Eye (tissue), 1 donor: Measurements from ENCODE around the gene CARD18.

ENCODE experiments used
- DNase-seq: peaks from one replicate; pipeline ENCODE4 v3.0.0-alpha.2; 2015

The CARD18 gene

GRCh38 chr11:105139669-105140068 lies at the start of gene CARD18:
Gene CARD18 (minus strand): TSS chr11:105139769. CDS start chr11:105139726, 43 bp downstream.
- DNase-seq: no peak

GRCh38 chr11:105183987-105184386 lies 44.4 kb upstream of the CARD18 start:
- no peak for DNase-seq

GRCh38 chr11:105183426-105183825 lies 43.9 kb upstream of the CARD18 start:
- no peak for DNase-seq

- no peak for DNase-seq
These were observed 42.0 kb upstream of the CARD18 start for GRCh38 chr11:105181521-105181920.

- DNase-seq: no peak
These were observed 41.5 kb upstream of the CARD18 start for GRCh38 chr11:105181100-105181499.

GRCh38 chr11:105179542-105180278 lies 40.1 kb upstream of the CARD18 start:
- no peak for DNase-seq

GRCh38 chr11:105177658-105178057 lies 38.1 kb upstream of the CARD18 start:
- no peak for DNase-seq

- DNase-seq: no peak
These were observed 28.9 kb upstream of the CARD18 start for GRCh38 chr11:105168457-105168856.

GRCh38 chr11:105167244-105167643 lies 27.7 kb upstream of the CARD18 start:
- no peak for DNase-seq

GRCh38 chr11:105164208-105164607 lies 24.6 kb upstream of the CARD18 start:
- no peak for DNase-seq

GRCh38 chr11:105162506-105162905 lies 22.9 kb upstream of the CARD18 start:
- DNase-seq: no peak

- DNase-seq: no peak
These were observed 18.9 kb upstream of the CARD18 start for GRCh38 chr11:105158436-105158835.

- no peak for DNase-seq
These were observed 17.2 kb upstream of the CARD18 start for GRCh38 chr11:105156720-105157119.

GRCh38 chr11:105156231-105156630 lies 16.7 kb upstream of the CARD18 start:
- no peak for DNase-seq

- DNase-seq: no peak
These were observed 16.1 kb upstream of the CARD18 start for GRCh38 chr11:105155679-105156078.

GRCh38 chr11:105153392-105153791 lies 13.8 kb upstream of the CARD18 start:
- DNase-seq: no peak

GRCh38 chr11:105152560-105152959 lies 13.0 kb upstream of the CARD18 start:
- DNase-seq: no peak

GRCh38 chr11:105152021-105152512 lies 12.5 kb upstream of the CARD18 start:
- no peak for DNase-seq

- no peak for DNase-seq
These were observed 9.9 kb upstream of the CARD18 start for GRCh38 chr11:105149477-105149876.

- no peak for DNase-seq
These were observed 8.7 kb upstream of the CARD18 start for GRCh38 chr11:105148241-105148640.

GRCh38 chr11:105144887-105145286 lies 5.3 kb upstream of the CARD18 start:
- no peak for DNase-seq

- DNase-seq: no peak
These were observed 2.6 kb upstream of the CARD18 start for GRCh38 chr11:105142167-105142566.

GRCh38 chr11:105137286-105137685 lies 2.3 kb downstream of the CARD18 start:
- no peak for DNase-seq

GRCh38 chr11:105135883-105136282 lies 3.7 kb downstream of the CARD18 start:
- no peak for DNase-seq
